ENCODE data around the gene LMLN. TPM values are rescaled to one million over a fixed set of nuclear protein-coding genes. Genes with fewer than 3 reads are reported as not detected.

The LMLN gene
- total and polyA plus RNA-seq, 2 of the 8 experiments (the other 6 are each of a cell fraction or from before 2014, with no cell fraction given) = 3.9 to 5.0 TPM

GRCh38 chr3:198071602-198072287, 111.7 kb downstream of the LMLN start:
- Histone ChIP-seq H3K4me2 (ENCODE audit: insufficient read depth in 1 of 2, low read depth in 2 of 2, low read length in 2 of 2) (no peak overlapping the region), H3K27ac (ENCODE audit: low read depth, low read length) (no peak overlapping the region), H2BK12ac (ENCODE audit: low read depth, low read length) (no peak overlapping the region), H2BK20ac (ENCODE audit: low read length) (no peak overlapping the region), H3K14ac (ENCODE audit: insufficient read length) (no peak overlapping the region), H4K8ac (ENCODE audit: extremely low read depth, insufficient read depth, low read length) (no peak overlapping the region), H3K4ac (replicated peaks; ENCODE audit: insufficient read length, low read depth, low read length) (no peak overlapping the region), H2BK15ac (ENCODE audit: low read length) (no peak overlapping the region), H3K36me3 (ENCODE audit: control insufficient read depth in 2 of 4, insufficient read depth in 4 of 4, low read length in 3 of 4) (no peaks in the 10 kb centered on the region), H4K5ac (ENCODE audit: insufficient read length, low read depth, low read length) (no peak overlapping the region), H2BK120ac (replicated peaks; ENCODE audit: low read depth, low read length) (no peak overlapping the region), H3K4me1 (replicated peaks in 1 of 4; ENCODE audit: control insufficient read depth in 3 of 4, insufficient read depth in 4 of 4, low read length in 3 of 4) (peaks cover 0 to 9% (median 2%) of the 10 kb centered on the region in 4 experiments; a peak in 2 of 7 replicates), H3K79me2 (ENCODE audit: control insufficient read depth in 1 of 2, insufficient read depth in 2 of 2, low read length in 2 of 2) (no peaks in the 10 kb centered on the region), H3K4me3 (ENCODE audit: extremely low read depth in 1 of 4, insufficient read depth in 2 of 4, low read depth in 3 of 4, low read length in 4 of 4) (no peak overlapping the region), H3K9ac (replicated peaks in 1 of 4; ENCODE audit: extremely low read depth in 1 of 4, low read depth in 3 of 4, low read length in 3 of 4) (no peak overlapping the region; a peak in 1 of 7 replicates), H3K23ac (ENCODE audit: insufficient read length) (no peak overlapping the region), H4K91ac (replicated peaks; ENCODE audit: insufficient read length, low read length) (no peak overlapping the region), H3K27me3 (replicated peaks in 1 of 4; ENCODE audit: control insufficient read depth in 3 of 4, extremely low read depth in 1 of 4, insufficient read depth in 3 of 4, low read length in 3 of 4) (peaks cover 0 to 4% (median 0%) of the 10 kb centered on the region in 4 experiments; a peak in 2 of 7 replicates), H2AFZ (ENCODE audit: low read length) (peak overlapping the region; percentile 15; the same call in 1 of the 2 replicates), H2BK5ac (ENCODE audit: low read depth, low read length) (no peak overlapping the region), H3K18ac (ENCODE audit: extremely low read depth, low read length) (no peak overlapping the region), H2AK5ac (ENCODE audit: low read depth, low read length) (no peak overlapping the region), H3K56ac (replicated peaks; ENCODE audit: insufficient read length, low read depth, low read length) (no peak overlapping the region), H4K20me1 (replicated peaks in 1 of 2; ENCODE audit: control insufficient read depth in 1 of 2, insufficient read depth in 2 of 2, low read length in 2 of 2) (no peaks in the 10 kb centered on the region), H3K9me3 (ENCODE audit: insufficient read depth in 2 of 2, low read depth in 1 of 2, low read length in 1 of 2) (no peaks in the 10 kb centered on the region), H3K79me1 (ENCODE audit: low read depth, low read length) (no peaks in the 10 kb centered on the region), H3K23me2 (ENCODE audit: low read depth, low read length) (no peaks in the 10 kb centered on the region)
- DNase-seq (ENCODE audit: low read depth in 1 of 2, low spot score in 2 of 2) = no peak
- no peak for TF ChIP-seq EP300 (IDR thresholded peaks at IDR 0.05; ENCODE audit: borderline replicate concordance in 1 of 2, low read depth in 2 of 2, low read length in 2 of 2)
- TF ChIP-seq JUND (IDR thresholded peaks at IDR 0.05; ENCODE audit: low read length) = peak; percentile 88
- no peak for TF ChIP-seq SIRT6 (IDR thresholded peaks at IDR 0.05; ENCODE audit: low read length)
- TF ChIP-seq NRF1 (IDR thresholded peaks at IDR 0.05; ENCODE audit: low read depth, low read length) = no peak
- no peak for TF ChIP-seq POLR2AphosphoS5 (IDR thresholded peaks at IDR 0.05; ENCODE audit: low read depth, low read length)
- TF ChIP-seq CTCF (IDR thresholded peaks at IDR 0.05; ENCODE audit: control extremely low read depth in 1 of 3, insufficient read depth in 1 of 3, low read depth in 1 of 3, low read length in 3 of 3) = peak in 1 of 3 experiments; percentile 60; a peak in 1 of 4 replicates
- peak; percentile 19 to 20; a peak in 2 of 4 replicates for TF ChIP-seq RAD21 (IDR thresholded peaks at IDR 0.05 in 1 of 2, conservative IDR thresholded peaks at IDR 0.05 in 1 of 2; ENCODE audit: low read depth in 2 of 2, low read length in 2 of 2)
- WGBS, 2 experiments (ENCODE audit: extremely low coverage in 1 of 2, insufficient coverage in 1 of 2, insufficient read length in 1 of 2, insufficient replicate concordance in 2 of 2, low coverage in 1 of 2, low lambda C conversion rate in 2 of 2, missing lambda C conversion rate in 1 of 2) = 77% methylated on average over 4 of the region's 4 CpGs; no CpG with 5 or more reads in 1 of the 2 experiments
- CTCF ChIA-PET (ENCODE audit: partially characterized antibody) = interaction anchor here (0.9 to 9.8 kb wide), 11 partner anchors 9 to 166 kb away, joined by 3 to 70 read pairs (median 4); no protein-coding TSS in a partner anchor
- POLR2A ChIA-PET (ENCODE audit: partially characterized antibody) = no interaction called here
- FAIRE-seq = peak; percentile 79

Data from H1 (cell line).